GM23338 (cell line): ENCODE data around the gene NEURL1B. TPM values are rescaled to one million over a fixed set of nuclear protein-coding genes. Genes with fewer than 3 reads are reported as not detected.

ENCODE experiments used
- ATAC-seq: fragments of 200-7000 bp; cut with Tn5 transposase; 3 replicates; pipeline ENCODE4 v1.9.1; 2020
- DNase-seq: peaks from one replicate; pipeline ENCODE4 v3.0.0-alpha.2; 2015; ENCODE audit warnings: low spot score
- H2AFZ ChIP-seq: fragments of 200-600 bp; sonication (generic); 2 replicates; pipeline ENCODE4 v1.8.0; 2016; ENCODE audit warnings: antibody characterized with exemption, mild to moderate bottlenecking, moderate library complexity
- H3F3A ChIP-seq: fragments of 200-600 bp; sonication (generic); replicated peaks from 2 replicates; pipeline ENCODE4 v1.8.0; 2017; ENCODE audit warnings: antibody characterized with exemption, mixed run types, low read depth
- H3K27ac ChIP-seq: fragments of 200-600 bp; sonication (generic); 2 replicates; pipeline ENCODE4 v1.6.1; 2016; ENCODE audit warnings: low read depth
- H3K27me3 ChIP-seq: fragments of 200-600 bp; sonication (generic); 2 replicates; pipeline ENCODE4 v1.8.0; 2016; ENCODE audit warnings: mild to moderate bottlenecking, mixed run types, moderate library complexity; ENCODE audit not compliant: insufficient read depth
- H3K36me3 ChIP-seq: fragments of 200-600 bp; sonication (generic); 2 replicates; pipeline ENCODE4 v1.8.0; 2016; ENCODE audit warnings: mild to moderate bottlenecking; ENCODE audit not compliant: insufficient read depth
- H3K4me1 ChIP-seq: fragments of 200-600 bp; sonication (generic); 2 replicates; pipeline ENCODE4 v1.8.0; 2016; ENCODE audit warnings: mild to moderate bottlenecking, moderate library complexity; ENCODE audit not compliant: insufficient read depth
- H3K4me2 ChIP-seq: fragments of 200-600 bp; sonication (generic); 2 replicates; pipeline ENCODE4 v1.7.1; 2017; ENCODE audit warnings: mixed run types
- H3K4me3 ChIP-seq: fragments of 200-600 bp; sonication (generic); 2 replicates; pipeline ENCODE4 v1.6.1; 2016; ENCODE audit warnings: mixed run types
- H3K79me2 ChIP-seq: fragments of 200-600 bp; sonication (generic); replicated peaks from 2 replicates; pipeline ENCODE4 v1.8.0; 2017; ENCODE audit warnings: mild to moderate bottlenecking; ENCODE audit not compliant: insufficient read depth
- H3K9me2 ChIP-seq: fragments of 200-600 bp; sonication (generic); 2 replicates; pipeline ENCODE4 v1.8.0; 2017; ENCODE audit not compliant: insufficient read depth
- H4K20me1 ChIP-seq: fragments of 200-600 bp; sonication (generic); replicated peaks from 2 replicates; pipeline ENCODE4 v1.8.0; 2017; ENCODE audit warnings: mild to moderate bottlenecking; ENCODE audit not compliant: insufficient read depth
- H3K27ac Mint-ChIP-seq: 2 replicates; pipeline ENCODE4 v1.8.0; 2020; ENCODE audit warnings: inconsistent platforms, mild to moderate bottlenecking, moderate library complexity, mixed read lengths
- H3K27me3 Mint-ChIP-seq: 3 replicates; pipeline ENCODE4 v1.8.0; 2022; ENCODE audit warnings: low read depth, mild to moderate bottlenecking, moderate library complexity, mixed read lengths, inconsistent platforms; ENCODE audit not compliant: insufficient read depth, poor library complexity
- H3K36me3 Mint-ChIP-seq: 3 replicates; pipeline ENCODE4 v1.8.0; 2021; ENCODE audit warnings: low read depth, mild to moderate bottlenecking, inconsistent platforms, moderate library complexity, mixed read lengths
- H3K4me1 Mint-ChIP-seq: 3 replicates; pipeline ENCODE4 v1.8.0; 2020; ENCODE audit warnings: mild to moderate bottlenecking, inconsistent platforms, mixed read lengths
- H3K4me3 Mint-ChIP-seq: 3 replicates; pipeline ENCODE4 v1.8.0; 2021; ENCODE audit warnings: moderate library complexity, mild to moderate bottlenecking, inconsistent platforms, mixed read lengths
- H3K9me3 Mint-ChIP-seq: 3 replicates; pipeline ENCODE4 v1.8.0; 2020; ENCODE audit warnings: moderate library complexity, mild to moderate bottlenecking, inconsistent platforms, mixed read lengths
- EZH2phosphoT487 ChIP-seq: fragments of 200-600 bp; sonication (generic); IDR thresholded peaks from one replicate; pipeline ENCODE4 v1.8.1; 2018; ENCODE audit warnings: antibody characterized with exemption; ENCODE audit not compliant: unreplicated experiment
- NANOG ChIP-seq: IDR thresholded peaks from 2 replicates; pipeline ENCODE4 v1.6.1; 2016; ENCODE audit warnings: antibody characterized with exemption, borderline replicate concordance
- POLR2AphosphoS5 ChIP-seq: IDR thresholded peaks from 2 replicates; pipeline ENCODE4 v1.6.1; 2016; ENCODE audit warnings: antibody characterized with exemption, low read depth
- polyA plus RNA-seq: library from polyadenylated mRNA; unstranded; fragments of >200 nt; fragmentation: Nextera tagmentation; extraction: Ambion mirVana; gene quantifications from 2 replicates; pipeline ENCODE4 v1.2.1, GENCODE V29; 2016
- total RNA-seq: library from RNA; depleted of rRNA; stranded (reverse); fragments of >200 nt; shearing (Covaris generic); gene quantifications from 2 replicates; pipeline ENCODE4 v1.2.3, GENCODE V29; 2014
- TF ChIP-seq, protein P1 (sequence below): fragments of 250-450 bp; sonication (Bioruptor Pico); IDR thresholded peaks from 2 replicates; pipeline ENCODE4 v1.5.0; 2020; ENCODE audit warnings: mild to moderate bottlenecking, moderate library complexity

Gene NEURL1B
- total and polyA plus RNA-seq, 2 experiments from 2014 or later, result 1.9 to 13.3 TPM

DNA sequence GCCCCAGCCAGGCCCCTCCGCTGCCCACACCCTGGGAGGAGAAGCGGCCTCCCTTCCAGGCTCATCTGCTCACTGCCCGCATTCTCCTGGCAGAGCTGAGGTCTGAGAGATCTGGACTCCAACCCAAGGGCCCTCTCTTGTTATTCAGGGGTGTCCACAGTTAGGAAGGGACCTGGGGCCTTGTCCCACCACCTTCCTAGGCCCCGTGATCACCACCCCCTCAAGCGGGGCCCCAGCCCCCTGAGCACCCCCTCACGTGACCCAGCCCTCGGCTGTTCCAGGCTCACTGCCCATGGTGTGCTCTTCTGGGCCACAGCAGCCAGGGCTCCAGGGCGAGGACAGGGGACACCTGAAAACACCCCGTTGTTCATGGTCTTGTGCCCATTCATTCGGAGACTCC, 48.7 kb downstream of the NEURL1B start (continued):
- TF ChIP-seq, protein P1, sequence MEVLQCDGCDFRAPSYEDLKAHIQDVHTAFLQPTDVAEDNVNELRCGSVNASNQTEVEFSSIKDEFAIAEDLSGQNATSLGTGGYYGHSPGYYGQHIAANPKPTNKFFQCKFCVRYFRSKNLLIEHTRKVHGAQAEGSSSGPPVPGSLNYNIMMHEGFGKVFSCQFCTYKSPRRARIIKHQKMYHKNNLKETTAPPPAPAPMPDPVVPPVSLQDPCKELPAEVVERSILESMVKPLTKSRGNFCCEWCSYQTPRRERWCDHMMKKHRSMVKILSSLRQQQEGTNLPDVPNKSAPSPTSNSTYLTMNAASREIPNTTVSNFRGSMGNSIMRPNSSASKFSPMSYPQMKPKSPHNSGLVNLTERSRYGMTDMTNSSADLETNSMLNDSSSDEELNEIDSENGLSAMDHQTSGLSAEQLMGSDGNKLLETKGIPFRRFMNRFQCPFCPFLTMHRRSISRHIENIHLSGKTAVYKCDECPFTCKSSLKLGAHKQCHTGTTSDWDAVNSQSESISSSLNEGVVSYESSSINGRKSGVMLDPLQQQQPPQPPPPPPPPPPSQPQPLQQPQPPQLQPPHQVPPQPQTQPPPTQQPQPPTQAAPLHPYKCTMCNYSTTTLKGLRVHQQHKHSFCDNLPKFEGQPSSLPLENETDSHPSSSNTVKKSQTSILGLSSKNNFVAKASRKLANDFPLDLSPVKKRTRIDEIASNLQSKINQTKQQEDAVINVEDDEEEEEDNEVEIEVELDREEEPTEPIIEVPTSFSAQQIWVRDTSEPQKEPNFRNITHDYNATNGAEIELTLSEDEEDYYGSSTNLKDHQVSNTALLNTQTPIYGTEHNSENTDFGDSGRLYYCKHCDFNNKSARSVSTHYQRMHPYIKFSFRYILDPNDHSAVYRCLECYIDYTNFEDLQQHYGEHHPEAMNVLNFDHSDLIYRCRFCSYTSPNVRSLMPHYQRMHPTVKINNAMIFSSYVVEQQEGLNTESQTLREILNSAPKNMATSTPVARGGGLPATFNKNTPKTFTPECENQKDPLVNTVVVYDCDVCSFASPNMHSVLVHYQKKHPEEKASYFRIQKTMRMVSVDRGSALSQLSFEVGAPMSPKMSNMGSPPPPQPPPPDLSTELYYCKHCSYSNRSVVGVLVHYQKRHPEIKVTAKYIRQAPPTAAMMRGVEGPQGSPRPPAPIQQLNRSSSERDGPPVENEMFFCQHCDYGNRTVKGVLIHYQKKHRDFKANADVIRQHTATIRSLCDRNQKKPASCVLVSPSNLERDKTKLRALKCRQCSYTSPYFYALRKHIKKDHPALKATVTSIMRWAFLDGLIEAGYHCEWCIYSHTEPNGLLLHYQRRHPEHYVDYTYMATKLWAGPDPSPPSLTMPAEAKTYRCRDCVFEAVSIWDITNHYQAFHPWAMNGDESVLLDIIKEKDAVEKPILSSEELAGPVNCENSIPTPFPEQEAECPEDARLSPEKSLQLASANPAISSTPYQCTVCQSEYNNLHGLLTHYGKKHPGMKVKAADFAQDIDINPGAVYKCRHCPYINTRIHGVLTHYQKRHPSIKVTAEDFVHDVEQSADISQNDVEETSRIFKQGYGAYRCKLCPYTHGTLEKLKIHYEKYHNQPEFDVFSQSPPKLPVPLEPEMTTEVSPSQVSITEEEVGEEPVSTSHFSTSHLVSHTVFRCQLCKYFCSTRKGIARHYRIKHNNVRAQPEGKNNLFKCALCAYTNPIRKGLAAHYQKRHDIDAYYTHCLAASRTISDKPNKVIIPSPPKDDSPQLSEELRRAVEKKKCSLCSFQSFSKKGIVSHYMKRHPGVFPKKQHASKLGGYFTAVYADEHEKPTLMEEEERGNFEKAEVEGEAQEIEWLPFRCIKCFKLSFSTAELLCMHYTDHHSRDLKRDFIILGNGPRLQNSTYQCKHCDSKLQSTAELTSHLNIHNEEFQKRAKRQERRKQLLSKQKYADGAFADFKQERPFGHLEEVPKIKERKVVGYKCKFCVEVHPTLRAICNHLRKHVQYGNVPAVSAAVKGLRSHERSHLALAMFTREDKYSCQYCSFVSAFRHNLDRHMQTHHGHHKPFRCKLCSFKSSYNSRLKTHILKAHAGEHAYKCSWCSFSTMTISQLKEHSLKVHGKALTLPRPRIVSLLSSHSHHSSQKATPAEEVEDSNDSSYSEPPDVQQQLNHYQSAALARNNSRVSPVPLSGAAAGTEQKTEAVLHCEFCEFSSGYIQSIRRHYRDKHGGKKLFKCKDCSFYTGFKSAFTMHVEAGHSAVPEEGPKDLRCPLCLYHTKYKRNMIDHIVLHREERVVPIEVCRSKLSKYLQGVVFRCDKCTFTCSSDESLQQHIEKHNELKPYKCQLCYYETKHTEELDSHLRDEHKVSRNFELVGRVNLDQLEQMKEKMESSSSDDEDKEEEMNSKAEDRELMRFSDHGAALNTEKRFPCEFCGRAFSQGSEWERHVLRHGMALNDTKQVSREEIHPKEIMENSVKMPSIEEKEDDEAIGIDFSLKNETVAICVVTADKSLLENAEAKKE (CRISPR knock-in tag), result no peak

DNA sequence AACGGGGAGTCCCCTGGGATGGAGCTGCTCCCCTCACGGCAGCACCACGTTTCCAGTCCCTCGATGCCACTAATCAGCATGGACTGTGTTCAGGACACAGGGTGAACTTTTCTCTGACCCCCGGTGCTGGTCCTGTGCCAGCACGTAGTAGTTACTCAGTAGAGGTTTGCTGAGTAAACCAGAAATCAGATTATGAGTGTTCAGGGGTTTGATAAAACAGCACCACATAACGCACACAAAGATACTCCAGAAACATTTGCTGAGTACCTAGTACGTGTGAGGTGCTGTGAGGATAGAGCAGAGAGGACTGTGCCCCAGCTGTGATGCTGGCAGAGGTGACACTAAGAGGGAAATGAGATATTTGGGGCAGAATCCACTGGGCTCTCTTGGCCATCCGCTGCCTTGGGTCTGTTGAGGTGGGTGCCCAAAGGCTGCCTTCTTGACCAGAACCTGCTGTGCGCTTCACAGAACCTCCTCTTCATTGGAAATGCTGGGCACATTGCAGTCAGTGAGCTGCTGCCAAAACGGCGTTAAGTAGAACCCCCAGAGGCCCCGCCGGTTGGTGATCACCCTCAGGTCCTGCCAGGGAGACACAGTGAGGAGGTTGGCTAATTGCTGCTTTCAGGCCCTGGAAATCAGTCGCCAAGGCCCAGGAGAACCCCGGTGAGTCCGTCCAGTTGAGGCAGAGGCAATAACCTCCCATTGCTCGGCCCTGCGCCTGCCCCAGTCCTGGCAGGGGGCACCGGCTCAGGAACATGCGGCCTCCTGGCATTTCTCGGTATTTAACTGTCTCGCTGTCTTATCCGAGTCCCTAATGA, 49.4 kb downstream of the NEURL1B start:
- Histone ChIP-seq H3K9me2 (no peaks in the 10 kb centered on the region), H3K4me3 (no peak overlapping the region), H3K27me3 (peaks cover under 1% of the 10 kb centered on the region; the same call in 1 of the 2 replicates), H3K79me2 (no peaks in the 10 kb centered on the region), H3K36me3 (no peaks in the 10 kb centered on the region), H3K4me1 (no peaks in the 10 kb centered on the region), H3K4me2 (no peak overlapping the region), H3K27ac (no peak overlapping the region), H2AFZ (no peak overlapping the region), H3F3A (no peaks in the 10 kb centered on the region), H4K20me1 (no peaks in the 10 kb centered on the region)
- DNase-seq (no peak), ATAC-seq (no peak)
- Mint-ChIP-seq H3K4me3 (no peak overlapping the region), H3K27me3 (peaks cover 9% of the 10 kb centered on the region), H3K27ac (no peak overlapping the region), H3K9me3 (no peaks in the 10 kb centered on the region), H3K36me3 (no peaks in the 10 kb centered on the region; the same call in 2 of the 3 replicates), H3K4me1 (peaks cover 15% of the 10 kb centered on the region)
- TF ChIP-seq NANOG (no peak), EZH2phosphoT487 (no peak), POLR2AphosphoS5 (no peak)
